ENCODE measurements around the gene TEAD2.

- TF ChIP-seq, protein P1, sequence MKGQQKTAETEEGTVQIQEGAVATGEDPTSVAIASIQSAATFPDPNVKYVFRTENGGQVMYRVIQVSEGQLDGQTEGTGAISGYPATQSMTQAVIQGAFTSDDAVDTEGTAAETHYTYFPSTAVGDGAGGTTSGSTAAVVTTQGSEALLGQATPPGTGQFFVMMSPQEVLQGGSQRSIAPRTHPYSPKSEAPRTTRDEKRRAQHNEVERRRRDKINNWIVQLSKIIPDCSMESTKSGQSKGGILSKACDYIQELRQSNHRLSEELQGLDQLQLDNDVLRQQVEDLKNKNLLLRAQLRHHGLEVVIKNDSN (IDR thresholded peaks at IDR 0.05; ENCODE audit: borderline replicate concordance, extremely low read length, insufficient read depth, low read depth, low read length): no peak
- TF ChIP-seq CTCF (IDR thresholded peaks at IDR 0.05 in 2 of 3, conservative IDR thresholded peaks at IDR 0.05 in 1 of 3; ENCODE audit: control insufficient read depth in 2 of 3, extremely low read depth in 1 of 3, insufficient read depth in 1 of 3, low read depth in 3 of 3, low read length in 3 of 3) (no peak), ETV6 (conservative IDR thresholded peaks at IDR 0.05 in 1 of 2, IDR thresholded peaks at IDR 0.05 in 1 of 2; ENCODE audit: borderline replicate concordance in 1 of 2, low read depth in 1 of 2) (no peak), REST (IDR thresholded peaks at IDR 0.05; ENCODE audit: low read depth, low read length) (no peak)
These were observed 37.8 kb upstream of the TEAD2 start for GRCh38 chr19:49400029-49400428.
